Activated CD4-positive, alpha-beta T cell treated with anti-CD3 and anti-CD28 coated beads, Interleukin-2, Interleukin-6, amounts not matched to agents 100 ng/mL and 50 ng/mL, durations not matched to agents 16 hours and 8 hours (primary cell): ENCODE results near the gene IL20RB.
"Not testable (repeated sequence)": the region's sequence is repeated elsewhere in the genome, so short reads cannot be mapped to it uniquely, and the experiment has no call there.

Experiments
- DNase-seq: peaks from one replicate; pipeline ENCODE4 v3.0.0-alpha.2; 2020

The IL20RB gene

DNA sequence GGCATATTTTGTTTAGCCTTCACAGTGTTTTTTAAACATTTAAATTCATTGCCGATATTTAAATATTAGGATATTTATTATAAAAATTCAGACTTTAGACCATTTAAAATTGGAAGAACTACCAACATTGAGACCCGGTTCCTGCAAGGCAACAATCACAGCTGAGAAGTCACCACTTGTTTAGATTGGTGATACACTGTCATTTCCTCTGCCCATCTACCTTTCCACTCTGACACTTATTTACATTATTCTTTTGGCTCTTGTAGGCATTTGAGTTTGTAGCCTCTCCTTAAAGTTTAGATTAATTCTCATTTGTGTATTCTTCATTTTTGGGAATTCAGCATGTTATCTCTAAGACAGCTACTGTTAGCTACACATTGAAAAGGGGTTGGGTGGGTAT, 10.3 kb upstream of the IL20RB start:
- no peak for DNase-seq

DNA sequence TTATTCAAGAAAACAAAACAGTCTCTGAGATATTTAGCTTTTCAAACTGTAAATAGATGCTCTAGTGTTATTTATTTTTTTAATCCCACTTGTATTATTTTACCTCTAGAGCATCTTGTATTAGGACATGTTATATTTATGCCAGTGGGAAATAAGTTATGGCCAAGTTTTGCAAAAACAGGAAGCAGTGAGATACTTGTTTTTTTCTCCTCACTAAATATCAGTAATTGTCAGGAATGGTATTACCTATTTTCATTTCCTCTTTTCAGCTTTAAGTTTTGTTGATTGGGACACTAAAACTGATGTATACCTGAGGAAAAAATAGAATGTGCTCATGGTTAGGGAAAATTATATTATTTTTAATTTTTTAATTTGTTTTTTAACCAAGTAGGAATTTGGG, 8.6 kb upstream of the IL20RB start:
- no peak for DNase-seq

DNA sequence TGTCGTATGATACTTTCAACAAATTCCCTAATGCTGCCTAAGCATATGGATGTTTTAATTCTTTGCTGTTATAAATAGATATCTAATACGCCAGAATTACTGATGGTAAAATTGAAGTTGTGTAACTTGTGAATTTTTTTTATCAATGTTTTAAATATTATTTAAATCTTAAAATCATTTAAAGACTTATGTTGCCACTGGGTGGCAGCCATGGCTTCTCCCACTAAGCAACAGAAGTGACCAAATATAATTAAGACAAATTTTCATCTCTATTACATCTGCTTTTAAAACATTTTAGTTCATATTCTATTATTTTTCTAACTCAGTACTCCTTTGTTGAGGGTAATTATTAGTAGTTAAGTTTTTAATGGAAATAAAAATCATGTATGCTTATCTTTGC, 8.1 kb upstream of the IL20RB start:
- no peak for DNase-seq

DNA sequence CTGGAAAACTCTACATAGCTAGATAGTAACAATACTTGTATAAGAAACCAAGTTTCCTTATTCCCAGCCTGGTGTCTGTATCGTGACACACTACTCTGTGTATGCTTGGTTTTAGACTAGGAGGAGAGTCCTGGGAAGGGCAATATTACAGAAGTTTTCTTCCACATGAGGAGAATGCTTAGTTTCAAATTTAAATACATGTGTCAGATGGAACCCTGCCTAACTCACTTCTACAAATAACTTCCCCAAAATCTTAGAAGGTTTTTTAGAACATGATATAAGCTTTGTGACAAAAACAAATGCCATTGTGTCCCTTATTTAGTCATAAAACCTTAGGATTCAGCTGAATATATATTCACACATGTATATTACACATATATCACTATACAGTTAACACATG, 7.2 kb upstream of the IL20RB start:
- no peak for DNase-seq

DNA sequence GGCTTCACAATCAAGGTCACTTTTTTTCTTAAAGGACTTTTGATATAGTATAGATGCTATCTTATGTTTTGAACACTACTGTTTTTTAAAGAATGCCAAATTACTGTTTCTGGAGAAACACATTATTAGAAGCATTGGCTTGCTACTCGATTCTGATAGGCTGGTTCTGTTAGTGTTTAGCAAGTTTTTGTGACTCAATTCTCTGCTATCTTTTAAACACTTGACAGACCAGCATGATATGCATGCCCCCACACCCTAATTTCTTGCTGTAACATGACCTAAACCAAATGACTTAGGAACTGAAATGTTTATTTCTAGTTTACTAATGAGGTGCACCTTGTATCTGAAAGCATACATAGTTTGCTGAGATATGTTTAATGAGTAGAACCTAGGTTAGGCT, 5.5 kb upstream of the IL20RB start:
- no peak for DNase-seq

DNA sequence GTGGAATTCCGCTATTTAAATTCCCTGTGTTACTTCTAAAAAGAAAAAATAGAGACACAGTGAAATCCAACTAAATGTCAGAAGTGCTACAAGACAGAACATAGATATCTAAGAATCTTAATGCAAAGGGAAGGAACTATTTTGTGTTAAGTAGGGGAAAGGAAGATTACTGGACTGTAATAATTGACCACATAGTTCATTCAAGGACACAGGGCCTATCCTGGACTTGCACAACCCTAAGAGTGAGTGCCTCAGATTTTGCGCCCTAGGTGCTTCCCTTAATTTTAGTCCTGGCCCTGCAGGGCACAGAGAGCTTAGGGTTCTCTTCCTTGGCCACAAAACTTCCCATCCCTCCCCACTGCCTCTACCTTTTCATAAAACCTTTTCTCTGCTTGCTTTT, 3.5 kb upstream of the IL20RB start:
- no peak for DNase-seq

DNA sequence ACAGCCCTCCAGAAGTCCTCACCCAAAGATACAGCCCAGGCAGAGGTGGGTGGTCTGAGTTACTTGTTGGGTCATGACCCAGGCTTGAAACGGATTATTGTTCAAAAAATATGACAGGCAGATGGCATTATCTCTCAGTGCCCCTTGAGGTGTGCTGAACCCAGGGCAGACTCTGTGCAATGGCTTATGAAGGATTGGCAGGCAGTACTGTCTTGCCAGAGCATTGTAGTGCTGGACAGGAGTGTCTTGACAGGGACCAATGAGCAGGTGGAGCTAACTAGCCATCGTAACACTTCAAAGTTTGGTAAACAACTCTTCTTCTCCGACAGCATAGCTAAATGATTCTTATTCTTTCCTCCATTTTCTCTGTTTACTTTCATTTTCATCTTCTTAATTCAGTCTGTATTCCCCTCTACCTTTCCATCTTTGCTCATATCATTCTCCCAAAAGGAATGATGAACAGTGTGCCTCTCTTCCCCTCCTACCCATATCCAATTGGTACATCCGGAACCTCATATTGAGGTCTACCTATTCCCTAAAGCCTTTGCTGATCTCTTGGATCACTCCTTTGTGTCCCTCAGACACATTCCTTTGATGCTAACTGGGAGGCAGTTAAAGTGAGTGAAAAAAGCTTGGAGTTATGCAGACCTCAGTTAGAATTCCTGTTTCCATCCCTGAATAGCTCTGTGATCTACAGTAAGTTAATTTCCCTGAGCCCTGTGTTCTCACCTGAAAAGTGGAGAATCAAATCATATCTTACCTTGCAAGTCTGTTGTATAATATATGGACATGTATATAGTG, 2.6 kb upstream of the IL20RB start:
- DNase-seq: no peak

DNA sequence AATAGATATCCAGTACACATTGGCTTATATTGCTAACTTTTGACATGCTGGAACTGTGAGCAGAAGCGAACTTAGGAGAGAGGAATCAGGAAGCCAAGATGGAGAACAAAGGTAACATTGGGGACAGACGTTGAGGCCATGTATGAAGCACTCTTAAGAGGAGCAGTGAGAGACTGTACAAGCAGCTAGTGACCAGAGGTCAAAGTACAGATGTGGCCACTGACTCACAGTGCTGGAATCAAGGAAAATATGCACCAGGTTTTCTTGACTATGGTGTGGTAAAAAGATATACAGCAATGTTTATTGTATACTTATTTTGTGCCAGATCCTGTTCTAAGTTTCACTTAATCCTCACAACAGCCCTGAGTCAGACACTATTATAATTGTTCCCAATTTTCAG, 2.0 kb upstream of the IL20RB start:
- DNase-seq: no peak

DNA sequence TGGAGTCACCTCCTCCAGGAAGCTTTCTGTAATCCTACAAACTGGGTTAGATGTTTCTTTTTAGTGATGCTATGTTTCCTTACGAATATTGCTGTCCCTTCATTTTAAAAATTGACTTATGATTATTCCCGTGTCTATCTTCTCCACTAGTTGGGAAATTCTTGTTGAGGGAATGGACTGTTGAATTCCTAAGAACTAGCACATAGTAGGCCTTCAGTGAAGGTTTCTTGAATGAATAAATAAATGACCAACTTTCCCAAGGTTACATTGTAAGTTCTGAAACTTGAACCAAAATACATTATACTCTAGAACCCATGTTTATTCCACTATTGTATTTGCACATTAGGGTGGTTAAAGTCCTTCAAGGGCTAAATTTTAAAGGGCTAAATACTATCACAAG, 812 bp upstream of the IL20RB start:
- DNase-seq: no peak

DNA sequence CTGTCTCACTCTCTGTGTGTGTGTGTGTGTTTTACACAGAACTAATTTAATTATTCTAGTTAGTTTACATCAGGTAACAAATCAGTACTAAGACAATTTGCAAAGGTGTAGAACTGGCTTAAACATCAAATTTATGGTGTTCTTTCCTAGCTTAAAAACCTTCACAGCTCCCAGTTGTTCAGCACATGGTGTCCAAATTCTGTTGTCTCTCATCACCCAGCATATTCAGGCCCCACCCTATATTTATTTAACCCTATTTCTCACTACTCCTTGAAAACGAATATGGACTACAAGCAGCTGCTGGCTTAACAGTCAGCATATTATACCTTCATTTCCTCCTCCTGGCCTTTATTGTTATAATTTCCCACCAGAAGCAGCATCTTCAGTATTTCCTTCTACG, 1.2 kb downstream of the IL20RB start:
- no peak for DNase-seq

DNA sequence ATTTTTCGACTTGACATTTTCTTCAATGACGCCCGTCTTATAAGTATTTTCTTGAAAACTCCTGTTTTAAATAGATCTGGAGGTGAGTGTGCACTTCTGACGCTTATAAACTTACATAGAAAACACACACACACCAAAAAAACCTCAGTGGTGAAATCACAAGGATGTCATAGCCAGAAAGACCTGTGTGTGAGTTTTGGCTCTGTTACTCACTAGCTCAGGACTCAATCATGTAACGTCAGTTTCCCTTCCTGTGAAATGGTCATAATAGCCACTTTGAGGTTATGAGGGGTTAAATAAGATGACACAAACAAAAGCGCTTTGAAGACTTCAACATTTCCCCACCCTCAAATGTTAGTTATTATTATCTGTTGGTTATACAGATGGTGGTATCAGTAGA, 1.8 kb downstream of the IL20RB start:
- no peak for DNase-seq

DNA sequence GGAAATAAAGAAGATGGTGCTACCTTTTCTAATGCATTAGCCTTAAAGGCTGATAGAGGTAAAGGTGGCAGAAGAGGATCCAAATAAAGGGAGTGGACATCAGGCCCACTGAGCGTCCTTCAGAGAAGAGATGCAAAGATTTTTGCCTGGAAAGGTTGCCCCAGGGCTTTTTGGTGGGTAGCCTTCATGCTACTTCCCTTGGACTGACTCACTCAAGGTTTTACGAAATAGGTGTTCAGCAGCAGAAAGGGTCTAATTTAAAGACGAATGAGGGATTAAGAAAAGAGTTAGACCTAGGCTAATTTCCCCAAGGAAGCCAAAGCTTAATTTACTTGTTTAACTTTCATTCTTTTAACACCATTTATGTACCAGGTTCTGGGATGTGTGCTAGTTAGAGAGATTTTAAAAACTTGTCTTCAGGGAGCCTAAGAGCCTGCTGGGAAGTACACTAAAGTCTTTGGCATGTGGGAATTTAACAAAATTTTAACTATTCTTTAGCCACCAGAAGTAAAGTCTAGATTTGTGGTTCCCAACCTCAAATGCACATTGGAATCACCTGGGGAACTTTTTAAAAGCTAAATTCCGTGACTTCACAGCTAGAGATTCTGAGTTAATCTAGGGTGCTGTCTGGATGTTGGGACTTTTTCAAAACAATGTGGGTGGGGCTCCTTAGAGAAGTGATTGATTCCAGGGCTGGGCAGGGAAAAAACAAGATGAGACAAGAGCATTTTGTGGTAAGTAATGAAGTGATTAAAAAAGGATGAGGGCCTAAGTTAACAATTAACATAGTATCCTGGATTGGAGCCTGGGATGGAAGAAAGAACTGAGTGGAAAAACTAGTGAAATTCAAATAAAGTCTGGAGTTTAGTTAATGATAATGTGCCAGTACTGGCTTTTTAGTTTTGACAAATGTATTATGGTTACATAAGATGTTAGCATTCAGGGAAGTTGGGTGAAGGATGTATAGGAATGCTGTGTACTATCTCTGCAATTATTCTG, 3.4 kb downstream of the IL20RB start:
- no peak for DNase-seq

DNA sequence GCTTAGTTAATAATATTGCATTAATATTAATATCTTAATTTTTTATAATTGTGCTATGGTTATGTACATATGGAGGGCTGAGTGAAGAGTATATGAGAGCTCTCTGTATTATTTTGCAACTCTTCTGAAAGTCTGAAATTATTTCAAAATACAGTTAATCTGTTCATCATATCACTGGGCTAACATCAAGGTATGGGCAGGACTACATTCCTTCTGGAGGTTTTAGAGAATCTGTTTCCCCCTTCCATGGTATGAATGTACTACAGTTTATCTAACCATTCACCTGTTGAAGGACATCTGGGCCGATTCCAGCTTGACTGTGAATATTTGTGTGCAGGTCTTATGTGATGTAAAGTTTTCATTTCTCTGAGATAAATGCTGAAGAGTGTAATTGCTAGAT, 5.1 kb downstream of the IL20RB start:
- DNase-seq: no peak

DNA sequence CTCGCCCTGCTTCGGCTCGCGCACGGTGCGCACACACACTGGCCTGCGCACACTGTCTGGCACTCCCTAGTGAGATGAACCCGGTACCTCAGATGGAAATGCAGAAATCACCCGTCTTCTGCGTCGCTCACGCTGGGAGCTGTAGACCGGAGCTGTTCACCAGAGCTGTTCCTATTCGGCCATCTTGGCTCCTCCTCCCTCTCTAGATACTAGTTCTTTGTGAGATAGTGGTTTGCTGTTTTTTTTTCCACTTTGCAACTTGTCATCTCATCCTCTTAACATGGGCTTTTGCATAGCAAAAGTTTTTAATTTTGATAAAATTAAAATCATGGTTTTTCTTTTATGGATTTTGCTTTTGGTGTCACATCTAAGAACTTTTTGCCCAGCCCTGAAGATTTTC, 11.8 kb downstream of the IL20RB start:
- DNase-seq: not testable (repeated sequence)

DNA sequence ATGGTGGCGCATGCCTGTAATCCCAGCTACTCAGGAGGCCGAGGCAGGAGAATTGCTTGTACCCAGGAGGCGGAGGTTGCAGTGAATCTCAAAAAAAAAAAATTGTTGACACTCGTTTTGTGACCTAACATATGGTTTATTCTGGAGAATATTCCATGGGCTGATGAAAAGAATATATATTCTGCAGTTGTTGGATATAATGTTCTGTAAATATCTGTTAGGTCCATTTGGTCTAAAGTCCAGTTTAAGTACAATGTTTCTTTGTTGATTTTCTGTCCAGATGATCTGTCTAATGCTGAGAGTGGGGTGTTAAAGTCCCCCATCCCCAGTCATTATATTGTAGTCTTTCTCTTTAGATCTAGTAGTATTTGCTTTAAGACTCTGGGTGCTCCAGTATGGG, 15.6 kb downstream of the IL20RB start:
- DNase-seq: no peak

DNA sequence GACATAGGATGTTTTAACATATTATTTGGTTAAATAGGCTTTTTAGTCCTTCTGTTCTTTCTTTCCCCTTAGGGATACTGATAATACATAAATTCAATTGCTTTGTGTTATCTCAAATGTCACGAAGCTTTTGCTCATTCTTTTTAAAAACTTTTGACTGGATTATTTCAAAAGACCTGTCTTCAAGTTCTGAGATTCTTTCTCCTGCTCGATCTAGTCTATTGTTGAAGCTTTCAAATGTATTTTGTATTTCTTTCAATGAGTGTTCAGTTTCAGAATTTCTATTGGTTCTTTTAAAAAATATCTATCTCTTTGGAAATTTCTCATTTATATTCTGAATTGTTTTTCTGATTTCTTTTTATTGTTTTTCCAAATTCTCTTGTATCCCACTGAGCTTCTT, 16.9 kb downstream of the IL20RB start:
- DNase-seq: no peak

DNA sequence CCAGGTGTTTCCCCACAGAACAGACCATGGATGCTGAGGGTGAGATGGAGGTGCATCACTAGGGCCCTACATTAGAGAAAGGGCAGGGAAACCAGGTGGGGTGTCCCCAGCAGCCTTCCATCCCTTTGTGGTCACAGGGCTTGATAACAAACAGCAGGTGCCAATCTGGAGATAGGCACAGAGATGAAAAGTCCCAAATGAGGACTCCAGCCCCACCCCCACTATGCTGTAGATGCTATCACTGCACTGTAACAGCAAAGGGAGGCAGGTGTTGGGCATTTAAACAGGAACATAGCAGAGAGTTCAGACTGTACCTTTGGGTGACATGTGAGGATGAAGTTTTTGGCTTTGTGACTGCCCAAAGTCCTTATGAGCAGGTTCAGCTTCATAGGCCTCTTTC, 21.4 kb downstream of the IL20RB start:
- no peak for DNase-seq

DNA sequence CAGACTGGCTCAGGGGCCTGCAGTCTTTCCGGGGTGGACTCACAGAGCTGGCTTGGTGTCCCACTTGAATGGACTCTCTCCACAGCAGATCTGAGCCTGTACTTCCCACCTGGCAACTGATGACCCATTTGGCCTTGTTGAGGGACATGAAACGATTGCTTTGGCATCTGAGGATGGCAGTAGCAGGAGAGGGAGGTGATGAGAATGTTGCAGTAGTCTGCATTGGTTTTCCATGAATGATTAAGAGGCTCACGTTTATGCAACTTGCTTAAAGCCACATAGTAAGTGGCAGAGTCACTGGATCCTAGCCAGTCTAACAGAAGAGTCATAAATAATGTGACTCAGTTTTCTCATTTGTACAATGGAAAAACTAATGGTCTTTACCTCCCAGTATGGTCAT, 21.9 kb downstream of the IL20RB start:
- no peak for DNase-seq

DNA sequence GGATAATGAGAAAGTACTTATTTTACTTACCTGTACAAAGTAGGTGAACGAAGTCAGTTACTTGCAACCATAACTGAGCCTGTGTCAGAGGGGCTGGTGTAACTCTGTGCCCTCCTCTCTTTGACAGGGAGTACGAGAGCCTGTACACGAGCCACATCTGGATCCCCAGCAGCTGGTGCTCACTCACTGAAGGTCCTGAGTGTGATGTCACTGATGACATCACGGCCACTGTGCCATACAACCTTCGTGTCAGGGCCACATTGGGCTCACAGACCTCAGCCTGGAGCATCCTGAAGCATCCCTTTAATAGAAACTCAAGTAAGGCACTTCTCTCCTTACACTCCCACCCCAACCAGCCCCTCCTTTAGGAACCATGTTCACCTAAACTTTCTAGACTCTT, 24.2 kb downstream of the IL20RB start:
- no peak for DNase-seq

DNA sequence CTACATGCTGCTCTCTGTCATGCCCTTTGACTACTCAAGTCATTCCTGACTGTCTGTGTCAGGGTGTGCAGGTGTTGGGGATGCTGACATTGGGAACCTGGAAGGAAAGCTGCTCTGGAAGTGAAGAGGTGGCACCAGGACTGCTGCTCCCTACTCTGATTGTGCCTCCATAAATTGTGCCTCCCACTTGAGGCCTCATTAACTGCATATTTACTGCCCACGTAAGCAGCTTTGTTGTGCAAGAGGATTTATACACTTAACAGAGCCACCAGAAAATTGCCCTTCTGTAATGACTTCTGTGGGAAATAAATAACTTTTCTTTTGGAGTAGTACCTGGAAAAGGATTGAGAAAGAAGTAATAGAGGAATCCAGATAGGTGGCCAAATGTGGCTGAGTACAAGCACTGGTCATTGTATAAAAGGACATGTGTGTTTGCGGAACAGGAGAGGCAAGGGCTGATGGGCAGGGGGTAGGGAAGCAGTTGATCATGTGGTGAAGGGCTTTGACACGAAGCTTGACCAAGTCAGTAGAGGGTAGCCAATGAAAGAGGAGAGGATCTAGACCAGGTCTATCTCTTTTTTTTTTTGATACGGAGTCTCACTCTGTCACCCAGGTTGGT, 24.8 kb downstream of the IL20RB start:
- DNase-seq: no peak

DNA sequence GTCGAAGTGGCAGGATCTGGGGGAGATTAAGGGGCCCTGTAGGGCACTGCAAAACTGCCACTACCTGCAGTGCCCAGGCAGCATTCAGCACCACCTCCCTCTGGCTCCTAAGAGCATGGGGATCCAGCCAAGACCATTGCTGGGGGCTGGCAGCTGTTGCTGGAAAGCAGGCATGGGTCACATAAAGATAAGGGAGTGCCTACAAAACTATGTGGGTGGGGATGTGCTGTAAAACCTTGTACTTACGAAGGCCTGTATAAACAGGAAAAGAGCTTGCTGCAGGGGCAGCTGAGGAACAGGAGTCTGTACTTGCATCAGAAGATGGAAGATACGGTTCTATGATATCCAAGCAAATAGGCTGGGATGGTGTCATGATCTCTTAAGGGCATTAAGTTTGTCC, 27.1 kb downstream of the IL20RB start:
- DNase-seq: no peak

DNA sequence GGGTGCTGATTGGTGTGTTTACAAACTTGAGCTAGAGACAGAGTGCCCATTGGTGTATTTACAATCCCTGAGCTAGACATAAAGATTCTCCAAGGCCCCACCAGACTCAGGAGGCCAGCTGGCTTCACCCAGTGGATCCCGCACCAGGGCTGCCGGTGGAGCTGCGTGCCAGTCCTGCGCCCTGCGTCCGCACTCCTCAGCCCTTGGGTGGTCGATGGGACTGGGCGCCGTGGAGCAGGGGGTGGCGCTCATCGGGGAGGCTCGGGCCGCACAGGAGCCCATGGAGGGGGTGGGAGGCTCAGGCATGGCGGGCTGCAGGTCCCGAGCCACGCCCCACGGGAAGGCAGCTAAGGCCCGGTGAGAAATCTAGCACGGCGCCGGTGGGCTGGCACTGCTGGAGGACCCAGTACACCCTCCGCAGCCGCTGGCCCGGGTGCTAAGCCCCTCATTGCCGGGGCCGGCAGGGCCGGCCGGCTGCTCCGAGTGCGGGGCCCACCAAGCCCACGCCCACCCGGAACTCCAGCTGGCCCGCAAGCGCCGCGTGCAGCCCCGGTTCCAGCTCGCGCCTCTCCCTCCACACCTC, 29.7 kb downstream of the IL20RB start:
- not testable (repeated sequence) for DNase-seq

DNA sequence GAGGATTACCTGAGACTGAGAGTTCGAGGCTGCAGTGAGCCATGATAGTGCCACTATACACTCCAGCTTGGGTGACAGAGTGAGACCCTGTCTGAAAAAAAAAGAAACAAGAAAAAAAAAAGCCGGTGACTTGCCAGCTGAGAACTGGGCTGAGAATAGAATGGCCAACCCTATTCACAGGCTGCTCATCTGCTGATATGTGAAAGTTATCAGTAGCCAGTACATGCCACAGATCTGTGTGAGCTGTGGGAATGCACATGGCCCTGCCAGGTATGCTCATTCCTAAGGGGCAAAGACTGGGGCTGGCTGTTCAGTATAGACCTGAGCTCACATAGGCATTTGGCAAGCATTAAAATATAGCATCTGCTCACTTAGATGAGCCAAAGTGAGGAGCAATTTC, 30.9 kb downstream of the IL20RB start:
- no peak for DNase-seq
